NCI-H1092 treated with DMSO at 0.1 percent for 48 hours (cell line): Measurements from ENCODE around the gene KIF18B.

Source experiments
- DNase-seq: peaks from one replicate; lab custom pipeline; 2025; lab: John Stamatoyannopoulos, UW

KIF18B gene

GRCh38 chr17:44918006-44918405 lies 29.6 kb downstream of the KIF18B start:
- DNase-seq = no peak

GRCh38 chr17:44917456-44917855 lies 30.1 kb downstream of the KIF18B start:
- no peak for DNase-seq

DNA sequence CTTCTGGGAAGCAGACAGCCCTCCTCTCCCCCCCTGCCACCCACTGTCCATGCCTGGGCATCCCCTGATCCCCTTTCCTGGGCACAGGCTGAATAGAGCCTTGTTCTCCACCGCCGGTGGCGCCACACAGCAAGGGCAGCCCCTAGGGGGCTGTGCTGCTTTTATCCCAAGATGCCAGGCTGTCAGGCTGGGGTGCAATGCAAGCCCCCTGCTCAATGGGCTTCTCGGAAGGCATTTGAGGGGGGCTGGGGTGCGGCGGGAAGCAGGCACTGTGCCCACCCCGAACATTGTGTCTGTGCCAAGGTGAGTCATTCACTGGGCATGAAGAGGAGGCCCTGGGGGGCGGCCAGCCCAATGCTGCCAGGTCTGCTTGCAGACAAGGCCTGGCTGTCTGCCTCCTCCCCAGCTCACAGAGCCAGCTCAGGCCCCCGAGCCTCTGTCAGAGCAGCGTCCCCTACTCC lies 30.8 kb downstream of the KIF18B start:
- DNase-seq = peak; percentile 37

DNA sequence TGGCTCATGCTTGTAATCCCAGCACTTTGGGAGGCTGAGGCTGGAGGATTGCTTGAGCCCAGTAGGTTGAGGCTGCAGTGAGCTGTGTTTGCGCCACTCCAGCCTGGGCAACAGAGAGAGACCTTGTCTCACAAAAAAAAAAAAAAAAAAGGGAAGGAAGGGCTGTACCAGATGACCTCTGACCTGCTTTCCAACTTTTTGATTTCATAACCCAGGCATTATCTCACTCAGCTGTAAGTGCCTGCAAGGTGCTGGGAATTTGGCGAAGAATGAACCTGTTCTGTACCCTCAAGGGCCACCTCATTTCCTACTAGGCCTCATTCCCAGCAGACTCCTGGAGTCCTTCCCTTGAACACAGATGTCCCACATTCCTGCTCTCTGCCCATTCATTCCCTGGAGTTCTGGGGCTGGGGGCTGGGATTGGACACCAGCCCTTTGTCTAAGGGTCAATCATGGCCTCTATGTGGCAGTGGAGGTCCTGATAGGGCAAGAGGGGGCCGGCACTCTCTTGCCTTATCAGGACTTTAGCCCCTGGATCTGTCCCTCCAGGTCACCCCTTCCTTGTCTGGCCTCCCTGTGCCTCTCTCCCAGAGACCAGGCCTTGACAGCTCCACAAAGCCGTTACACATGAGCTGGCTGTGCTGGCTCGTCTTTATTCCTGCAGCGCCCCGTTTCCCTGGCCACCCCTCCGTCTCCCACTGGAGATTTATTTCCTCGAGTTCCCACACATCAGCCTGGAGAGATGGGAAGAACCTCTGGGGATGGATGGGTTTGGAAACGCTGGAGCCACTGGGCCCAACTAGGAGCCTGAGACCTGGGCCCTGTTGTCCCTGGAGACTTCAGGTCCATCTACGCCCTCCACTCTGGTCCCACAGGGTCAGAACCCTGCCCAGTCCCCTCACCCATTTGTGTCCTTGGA lies 31.5 kb downstream of the KIF18B start:
- no peak for DNase-seq

DNA sequence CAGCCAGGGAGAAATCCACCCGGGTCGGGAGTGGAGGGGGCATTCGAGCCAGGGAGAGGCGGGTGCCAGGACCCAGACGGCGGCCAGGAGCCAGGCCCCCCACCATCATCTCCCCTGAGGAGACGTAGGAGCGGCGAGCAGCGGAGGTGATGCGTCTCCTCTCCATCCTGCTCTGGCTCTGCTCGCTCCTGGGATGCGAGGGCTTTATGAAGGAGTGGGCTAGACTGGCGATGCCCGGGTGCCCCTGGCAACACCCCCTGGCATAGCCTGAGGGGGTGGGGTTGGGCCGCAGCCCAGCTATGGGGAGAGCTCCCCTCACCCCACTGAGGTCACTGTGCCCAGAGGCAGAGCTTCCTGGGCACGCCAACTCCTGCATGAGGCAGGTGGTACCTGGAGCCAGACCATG lies 32.2 kb downstream of the KIF18B start, which contains the start of gene GFAP:
TSS of gene GFAP (minus strand) at position 180 of the 406 bp plus-strand sequence. CDS start at position 166, 14 bp downstream.
- DNase-seq = no peak

- no peak for DNase-seq
Observed at GRCh38 chr17:44914698-44915271, 32.8 kb downstream of the KIF18B start.

DNA sequence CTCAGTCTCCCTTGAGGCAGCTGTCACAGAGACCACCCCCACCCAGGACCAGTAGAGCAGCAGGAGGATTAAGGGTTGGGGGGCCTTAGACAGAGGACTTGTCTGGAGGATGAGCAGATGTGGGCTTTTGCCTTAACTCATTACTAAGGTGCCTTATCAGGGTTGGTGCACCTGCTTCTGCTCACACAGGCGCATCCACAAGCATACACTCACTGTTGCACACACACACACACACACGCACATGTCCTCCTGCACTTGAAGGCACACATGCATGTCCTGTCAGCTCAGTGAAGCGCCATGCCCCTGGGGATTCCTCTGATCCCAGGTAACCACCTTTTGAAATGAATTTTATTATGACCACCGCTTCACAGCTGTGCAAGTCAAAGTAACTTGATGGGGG lies 33.4 kb downstream of the KIF18B start:
- DNase-seq = no peak

GRCh38 chr17:44913676-44914075 lies 33.9 kb downstream of the KIF18B start:
- no peak for DNase-seq

- no peak for DNase-seq
Observed at GRCh38 chr17:44912763-44913544, 34.6 kb downstream of the KIF18B start.

- peak; percentile 46 for DNase-seq
Observed at GRCh38 chr17:44911133-44912001, 36.2 kb downstream of the KIF18B start.

GRCh38 chr17:44910231-44911106 lies 37.1 kb downstream of the KIF18B start:
- DNase-seq = no peak

DNA sequence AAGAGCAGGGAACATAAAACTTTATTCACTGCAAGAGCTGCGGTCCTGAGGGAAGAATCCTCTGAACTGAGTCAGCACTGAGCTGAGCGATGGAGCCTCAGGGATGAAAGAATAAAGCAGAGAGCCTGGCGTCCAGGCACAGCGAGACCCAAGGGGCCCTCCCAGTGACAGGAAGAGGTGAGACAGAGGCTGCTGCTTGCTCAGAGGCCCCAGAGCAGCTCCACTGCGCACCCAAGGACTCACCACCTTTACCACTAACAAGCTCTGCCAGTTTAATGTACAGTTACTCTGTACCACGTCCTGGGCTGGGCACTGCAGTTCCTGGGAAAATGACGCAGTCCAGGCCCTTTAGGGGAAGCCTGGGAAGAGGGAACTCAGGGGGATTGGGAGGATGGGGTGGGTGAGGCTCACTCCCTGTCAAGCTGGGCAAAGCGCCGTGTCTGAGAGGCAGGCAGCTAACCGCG lies 37.9 kb downstream of the KIF18B start:
- no peak for DNase-seq

- no peak for DNase-seq
Observed at GRCh38 chr17:44908761-44909326, 38.7 kb downstream of the KIF18B start.

DNA sequence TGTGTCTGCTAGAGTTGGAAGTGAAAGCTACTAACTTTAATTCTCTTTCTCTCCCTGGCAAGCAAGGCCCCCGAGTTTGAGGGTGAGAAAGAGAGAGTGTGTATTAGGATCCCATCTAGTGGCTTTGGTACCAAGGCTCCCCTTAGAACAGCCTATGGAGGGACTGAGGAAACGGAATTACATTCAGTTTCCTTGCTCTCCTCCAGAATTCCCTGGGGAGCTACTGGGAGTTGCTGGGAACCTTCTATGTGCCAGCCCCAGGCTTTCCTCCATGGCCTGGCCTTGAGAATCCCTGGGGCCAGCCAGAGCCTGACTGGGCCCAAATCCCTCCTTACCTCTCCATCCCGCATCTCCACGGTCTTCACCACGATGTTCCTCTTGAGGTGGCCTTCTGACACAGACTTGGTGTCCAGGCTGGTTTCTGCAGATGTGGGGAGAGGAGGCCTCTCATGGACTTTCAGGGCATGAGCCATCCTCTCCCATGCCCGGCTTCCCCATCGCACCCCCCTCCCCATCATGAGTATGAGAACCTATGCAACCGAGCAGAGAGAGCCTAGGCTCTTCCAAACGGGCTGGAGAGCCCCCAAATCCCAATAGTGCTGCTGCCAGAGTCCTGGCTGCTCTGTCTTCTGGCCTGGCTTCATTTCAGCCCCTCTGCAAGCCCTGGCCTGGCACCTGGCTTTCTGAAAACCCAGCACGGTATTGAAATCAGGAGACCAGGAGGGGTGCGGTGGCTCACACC lies 39.7 kb downstream of the KIF18B start:
- DNase-seq = no peak

GRCh38 chr17:44906763-44907728 lies 40.5 kb downstream of the KIF18B start:
- DNase-seq = no peak

GRCh38 chr17:44906010-44906646 lies 41.4 kb downstream of the KIF18B start:
- DNase-seq = no peak
